HG03521 (cell line): Measurements from ENCODE around the gene PSMB7.

ENCODE experiments used
- ATAC-seq: cut with Tn5 transposase; IDR thresholded peaks from one replicate; pipeline ENCODE4 v1.9.1; 2021; ENCODE audit warnings: mild to moderate bottlenecking, moderate library complexity; ENCODE audit not compliant: unreplicated experiment

PSMB7 gene

DNA sequence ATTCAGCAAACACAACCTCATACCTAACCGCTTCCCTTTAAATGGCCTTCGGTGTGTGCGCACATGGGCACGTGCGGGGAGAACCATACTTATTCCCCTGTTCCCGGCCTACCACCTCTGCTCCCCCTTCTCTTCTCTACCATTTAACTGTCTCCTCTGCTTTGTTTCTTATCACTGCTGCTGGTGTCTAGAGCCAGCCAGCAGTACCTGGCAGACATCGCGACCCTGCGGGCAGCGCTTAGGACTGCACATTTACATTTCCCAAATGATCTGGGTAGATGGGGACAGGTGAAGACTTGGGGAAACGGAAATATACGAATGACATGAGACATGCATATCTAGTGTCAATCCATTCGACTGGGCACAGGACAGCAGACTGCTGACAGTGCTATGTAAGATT, 56.6 kb downstream of the PSMB7 start:
- no peak for ATAC-seq

DNA sequence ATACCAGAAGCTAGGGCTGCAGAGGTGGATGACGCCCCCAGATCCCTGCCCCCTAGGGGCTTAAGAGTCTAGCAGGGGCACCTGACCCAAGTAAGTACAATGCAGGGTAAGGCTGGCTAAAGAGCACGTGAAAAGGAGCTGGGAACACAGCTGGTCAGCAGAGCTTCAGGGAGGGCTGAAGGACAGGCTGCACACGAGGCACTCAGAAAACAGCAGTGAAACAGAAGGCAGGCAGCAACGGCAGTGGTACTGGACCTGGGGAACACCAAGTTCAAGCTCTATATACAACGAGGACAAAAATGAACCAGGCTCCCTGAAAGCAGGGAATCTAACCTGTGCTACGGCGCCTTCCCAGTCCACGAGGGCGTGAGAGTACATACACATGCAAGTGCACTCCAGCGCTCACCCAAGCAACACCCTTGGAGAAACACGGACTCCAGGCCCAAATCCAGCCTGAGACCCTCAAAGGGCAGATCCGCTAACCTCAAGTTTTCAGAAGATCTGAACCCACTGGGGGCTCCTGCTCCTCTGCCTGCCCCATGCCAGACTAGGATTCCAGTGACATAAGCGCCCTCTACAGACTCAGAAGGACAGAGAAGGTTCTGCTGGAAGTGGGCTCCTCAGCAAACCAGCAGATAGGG, 57.4 kb downstream of the PSMB7 start:
- ATAC-seq = no peak

DNA sequence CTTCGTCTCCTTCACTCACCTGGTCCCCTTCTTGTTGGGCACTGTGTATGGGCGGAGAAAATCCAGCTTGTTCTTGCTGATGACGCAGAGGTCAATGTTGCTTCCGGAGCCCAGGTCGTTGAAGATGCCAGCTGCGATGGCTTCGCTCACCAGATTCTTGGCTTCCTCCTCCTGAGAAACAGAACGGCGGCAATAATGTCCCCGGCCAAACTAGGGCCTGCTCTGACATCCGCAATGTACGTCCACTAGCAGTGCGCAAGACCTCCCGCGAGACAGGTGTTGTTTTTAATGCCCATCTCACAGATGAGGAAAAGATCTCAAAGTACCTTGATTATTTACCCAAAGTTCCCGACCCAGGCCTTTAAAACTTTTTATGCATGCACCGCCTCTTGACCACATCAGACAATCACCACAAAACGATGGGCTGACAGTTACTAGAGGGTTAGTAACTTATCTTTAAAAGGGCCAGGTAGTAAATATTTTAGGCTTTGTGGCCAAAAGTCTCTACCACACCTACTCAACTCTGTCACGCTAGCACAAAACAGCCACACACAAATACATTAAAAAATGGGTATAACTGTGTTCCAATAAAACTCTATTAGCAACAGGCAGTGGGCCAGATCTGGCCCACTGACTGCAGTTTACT, 58.4 kb downstream of the PSMB7 start:
- no peak for ATAC-seq

DNA sequence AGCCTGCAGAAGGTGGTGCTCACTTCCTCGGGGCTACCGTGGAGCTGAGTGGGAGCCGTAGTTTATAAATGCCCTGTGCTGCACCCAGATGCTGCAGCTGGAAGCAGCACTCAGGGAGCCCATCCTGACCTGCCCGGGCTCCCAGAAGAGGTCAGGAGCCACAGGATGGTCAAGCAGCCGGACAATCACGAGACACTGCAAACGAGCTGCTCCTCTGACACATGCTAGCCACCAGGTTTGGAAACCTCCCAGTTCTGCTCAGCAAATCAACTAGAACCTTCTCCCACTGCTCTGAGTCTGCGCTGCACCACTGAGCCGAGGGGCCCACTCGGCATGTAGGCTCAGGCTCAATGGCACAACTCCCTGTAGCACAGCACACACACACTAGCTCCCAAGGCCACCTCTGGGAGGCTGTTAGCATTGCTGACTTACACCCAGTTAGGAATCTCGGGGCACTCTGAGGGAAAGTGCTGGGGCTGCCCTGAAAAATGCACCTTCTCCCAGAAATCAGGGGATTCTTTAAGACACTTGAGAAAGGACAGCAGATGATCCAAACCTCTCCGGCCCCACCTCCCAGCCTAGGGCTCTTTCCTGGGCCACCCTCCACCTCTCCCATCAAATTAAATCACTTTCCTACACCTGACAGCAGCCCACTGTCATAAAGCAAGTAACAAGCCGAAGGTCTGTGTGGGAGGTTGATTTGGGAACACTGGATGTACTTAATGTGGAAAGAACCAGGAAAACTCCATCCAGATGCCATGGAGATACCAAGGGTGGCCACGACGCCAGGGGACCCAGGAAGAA, 59.1 kb downstream of the PSMB7 start:
- no peak for ATAC-seq

DNA sequence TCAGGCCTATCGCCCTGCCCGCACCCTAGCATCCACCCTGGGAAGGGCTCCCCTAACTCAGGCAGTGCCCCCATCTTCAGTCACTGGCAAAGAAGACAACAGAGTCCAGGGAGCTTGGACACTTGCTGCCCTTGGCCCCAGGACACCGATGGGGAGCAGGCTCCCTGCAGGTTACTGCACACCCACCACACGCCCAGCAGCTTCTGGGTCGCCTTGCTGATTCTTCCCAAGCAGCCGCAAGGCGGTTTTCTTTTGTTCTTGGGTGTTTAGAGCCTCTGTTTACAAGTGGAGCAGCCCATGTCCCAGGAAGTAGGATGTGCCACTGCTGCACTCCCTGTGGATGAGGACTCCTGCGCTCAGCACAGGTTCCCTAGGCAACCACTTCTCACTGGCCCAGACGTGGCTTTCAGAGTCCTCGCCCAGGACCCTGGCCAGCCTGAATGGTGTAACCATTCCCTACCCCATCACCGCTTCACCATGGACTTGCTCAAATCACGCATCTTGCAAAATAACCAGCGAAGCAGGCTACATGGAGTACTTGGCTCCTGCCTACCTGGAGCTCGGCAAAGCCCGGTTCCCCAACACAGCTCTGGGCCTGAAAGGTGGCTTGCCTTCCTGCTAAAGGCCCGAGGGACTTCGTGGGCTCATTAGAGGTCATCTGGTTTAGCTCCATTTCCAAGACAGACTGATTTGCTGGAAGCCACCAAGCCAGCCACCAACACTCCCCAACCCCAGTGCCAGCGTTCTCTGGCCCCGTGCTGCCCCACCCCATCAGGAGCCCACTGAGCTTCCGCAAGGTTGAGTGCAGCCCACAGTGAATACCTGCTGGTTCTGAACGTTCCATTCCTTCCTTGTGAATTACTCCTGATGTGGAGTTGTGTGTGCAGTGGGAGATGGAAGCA, 60.0 kb downstream of the PSMB7 start:
- no peak for ATAC-seq

DNA sequence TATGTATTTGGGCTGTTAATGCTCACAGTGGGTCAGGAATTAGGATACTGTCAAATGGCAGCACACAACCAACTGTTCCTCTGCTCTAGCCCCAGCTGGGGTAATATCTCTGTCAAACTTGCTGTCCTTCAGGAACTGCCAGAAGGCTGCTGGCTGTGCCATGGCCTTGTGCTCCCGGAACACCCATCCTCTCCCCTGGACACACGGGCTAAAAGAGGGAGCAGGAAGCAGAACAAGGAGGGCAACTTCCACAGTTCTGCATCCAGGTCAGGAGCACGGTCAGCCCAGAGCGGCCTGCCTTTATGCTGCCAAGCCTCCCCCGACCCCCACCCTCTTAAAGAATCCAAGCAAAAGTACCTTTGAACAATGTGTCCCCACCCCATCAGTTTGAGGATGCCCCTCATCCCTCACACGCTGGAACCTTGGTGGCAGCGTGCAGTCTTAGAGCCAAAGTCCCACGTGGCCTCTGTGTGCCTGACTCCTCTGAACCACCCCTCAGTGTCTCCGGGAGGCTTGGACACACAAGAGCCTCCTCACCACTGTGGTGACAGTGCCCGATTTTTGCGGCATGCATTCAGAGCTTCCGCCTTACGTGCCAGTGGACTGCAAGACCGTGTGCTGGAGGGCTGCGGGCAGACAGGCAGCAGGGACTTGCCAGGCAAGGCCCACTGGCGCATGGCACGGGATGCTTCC, 60.8 kb downstream of the PSMB7 start:
- no peak for ATAC-seq

DNA sequence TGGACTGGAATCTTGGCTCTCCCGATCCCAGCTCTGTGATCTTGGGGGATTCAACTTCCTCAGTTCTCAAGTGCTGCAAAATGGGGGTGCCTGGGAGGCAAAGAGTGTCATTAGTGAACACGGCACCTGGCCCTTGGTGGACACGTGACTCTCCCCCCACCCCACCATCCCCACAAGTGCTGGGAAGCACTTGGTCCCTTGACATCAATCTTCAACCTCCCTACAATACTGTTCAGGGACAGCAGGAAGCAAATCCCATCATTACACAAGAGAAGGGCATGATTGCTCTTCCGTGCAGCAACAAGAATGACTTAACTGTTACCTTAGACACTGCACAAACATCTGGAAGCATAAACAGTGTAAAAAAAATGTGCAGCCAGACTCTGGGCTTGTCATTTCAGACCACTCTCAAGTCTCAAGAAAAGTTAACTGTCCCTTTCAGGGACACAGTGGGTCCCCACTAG, 61.4 kb downstream of the PSMB7 start:
- no peak for ATAC-seq

DNA sequence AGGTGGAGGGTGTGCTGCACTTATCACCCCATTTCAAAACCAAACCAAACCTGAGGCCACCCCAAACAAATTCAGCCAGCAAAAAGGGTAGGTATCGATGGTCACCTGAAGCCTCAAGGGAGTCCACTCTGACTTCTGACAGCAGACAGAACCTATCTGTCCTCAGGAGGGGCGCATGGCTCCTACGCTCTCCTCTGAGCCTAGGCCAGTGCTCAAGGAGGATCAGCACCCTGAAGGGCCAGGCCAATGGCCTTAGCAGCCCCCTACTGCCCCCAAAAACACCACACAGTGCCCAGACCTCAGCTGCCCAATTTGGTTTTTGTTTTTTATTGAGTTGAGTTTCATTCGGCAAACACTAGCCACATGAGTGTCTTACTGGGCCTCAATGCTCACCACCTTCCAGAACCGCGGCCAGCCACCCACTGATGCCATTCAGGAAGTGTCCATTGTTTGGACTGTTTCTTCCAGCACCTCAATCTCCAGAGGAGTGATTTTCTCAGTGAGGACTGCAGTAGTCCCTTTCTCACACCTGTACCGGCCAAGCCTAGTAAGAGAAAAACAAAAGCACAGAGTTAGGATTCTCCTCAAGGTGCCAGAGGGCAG, 62.0 kb downstream of the PSMB7 start:
- ATAC-seq = no peak

DNA sequence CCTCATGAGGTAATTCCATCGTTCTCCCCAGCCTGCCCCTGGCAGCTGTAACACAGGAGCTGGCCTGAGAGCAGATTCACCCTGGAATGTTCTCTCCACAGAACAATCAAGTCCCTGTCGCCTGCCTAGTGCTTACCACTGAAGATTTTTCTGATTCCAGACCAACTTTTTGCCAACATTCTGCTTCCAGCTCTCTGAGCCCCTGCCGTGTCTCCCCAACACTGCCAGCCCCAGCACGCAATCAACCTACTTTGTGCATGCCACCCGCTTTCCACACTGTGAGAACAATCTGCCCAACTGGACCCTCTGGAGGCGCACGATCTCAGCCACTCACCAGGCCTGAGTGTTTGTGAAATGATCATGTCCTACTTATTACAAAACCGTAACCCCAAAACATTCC, 62.6 kb downstream of the PSMB7 start:
- no peak for ATAC-seq

DNA sequence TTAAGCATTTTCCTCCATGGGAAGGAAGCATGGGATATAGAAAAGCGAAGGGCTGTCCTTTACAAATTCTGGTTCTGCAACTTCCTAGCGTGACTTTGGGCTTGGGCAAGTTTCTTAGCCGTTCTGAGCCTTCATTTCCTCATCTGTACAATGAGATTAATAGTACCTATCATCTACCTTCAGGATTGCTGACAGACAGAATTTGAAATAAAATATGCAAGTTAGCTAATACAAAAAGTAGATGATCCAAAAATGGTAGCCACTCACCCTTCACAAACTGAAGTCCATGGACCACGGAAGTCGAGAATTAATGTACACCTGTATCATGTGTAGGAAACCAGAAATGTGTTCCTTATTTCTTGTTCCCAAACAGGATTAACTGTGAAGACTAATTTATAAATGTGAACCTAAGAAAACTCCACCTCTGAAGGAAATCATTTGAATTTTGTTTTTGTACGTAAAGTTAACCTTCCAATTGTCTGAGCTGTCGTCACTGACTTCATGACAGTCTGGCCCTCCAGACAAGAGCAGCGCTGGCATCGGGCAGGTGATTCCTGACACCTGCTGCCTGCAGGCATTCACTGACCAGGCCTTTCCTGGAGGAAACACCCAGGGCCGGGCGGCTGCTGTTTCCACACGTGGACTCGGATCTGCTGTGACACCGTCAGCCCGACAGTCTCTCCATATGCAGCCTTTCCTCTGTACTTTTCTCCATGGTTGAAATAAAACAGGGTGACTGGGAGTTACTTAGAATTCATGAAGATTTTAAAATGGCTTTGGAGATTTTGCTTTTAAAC, 63.4 kb downstream of the PSMB7 start:
- no peak for ATAC-seq

DNA sequence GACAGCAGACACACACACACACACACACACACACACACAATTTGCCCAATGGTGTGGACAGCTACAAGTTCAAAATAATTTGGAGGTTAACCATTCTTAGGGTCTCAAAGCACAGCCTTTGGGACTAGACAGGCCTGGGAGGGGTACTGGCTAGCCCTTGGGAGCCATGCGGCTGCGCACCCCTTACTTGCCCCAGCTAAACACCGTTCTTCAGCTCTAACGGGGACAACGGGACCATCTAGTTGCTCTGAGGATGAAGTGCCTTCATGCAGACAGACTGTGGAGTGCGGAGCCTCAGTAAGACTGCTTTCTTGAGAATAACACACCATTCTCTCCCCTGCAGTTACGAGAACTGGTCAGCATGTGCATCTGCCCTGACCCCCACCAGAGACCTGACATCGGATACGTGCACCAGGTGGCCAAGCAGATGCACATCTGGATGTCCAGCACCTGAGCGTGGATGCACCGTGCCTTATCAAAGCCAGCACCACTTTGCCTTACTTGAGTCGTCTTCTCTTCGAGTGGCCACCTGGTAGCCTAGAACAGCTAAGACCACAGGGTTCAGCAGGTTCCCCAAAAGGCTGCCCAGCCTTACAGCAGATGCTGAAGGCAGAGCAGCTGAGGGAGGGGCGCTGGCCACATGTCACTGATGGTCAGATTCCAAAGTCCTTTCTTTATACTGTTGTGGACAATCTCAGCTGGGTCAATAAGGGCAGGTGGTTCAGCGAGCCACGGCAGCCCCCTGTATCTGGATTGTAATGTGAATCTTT, 64.6 kb downstream of the PSMB7 start:
- no peak for ATAC-seq

DNA sequence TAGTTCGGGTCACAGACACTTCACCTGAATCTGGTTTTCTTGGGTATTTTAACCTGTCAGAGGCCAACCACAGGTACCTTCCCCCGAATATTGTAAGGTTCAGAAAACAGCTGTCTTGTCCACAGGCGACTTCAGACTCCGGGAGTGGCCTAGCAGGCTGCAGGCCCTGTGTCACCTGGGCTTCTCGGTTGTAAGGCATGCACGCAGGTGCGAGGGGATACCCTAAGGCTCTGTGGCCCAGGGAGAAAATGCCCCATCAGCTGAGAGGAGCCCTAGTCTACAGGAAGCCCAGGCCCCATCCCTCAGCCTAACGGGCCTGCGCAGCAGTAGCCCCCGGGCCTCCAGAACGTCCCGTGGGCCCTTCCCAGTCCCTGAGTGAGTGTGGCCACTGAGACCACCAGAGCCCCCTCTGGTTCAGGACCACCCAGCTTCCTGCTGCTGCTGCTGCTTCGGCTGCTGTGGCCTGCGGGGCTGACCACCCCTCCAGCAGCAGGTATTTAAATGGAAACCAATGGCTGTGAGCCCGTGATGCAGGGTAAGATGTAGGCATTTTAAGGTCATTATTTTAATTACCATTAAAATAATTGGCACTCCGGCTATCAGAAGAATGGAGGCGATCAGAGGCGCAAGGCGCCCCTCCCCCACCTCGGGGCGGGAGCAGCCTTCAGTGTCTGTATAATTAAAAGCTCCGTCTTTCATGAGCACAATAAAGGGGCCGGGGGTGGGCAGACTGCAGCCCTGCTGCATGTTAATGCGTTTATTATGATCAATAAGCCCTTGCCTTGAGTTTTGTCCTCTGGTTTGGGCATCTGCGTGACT, 65.4 kb downstream of the PSMB7 start:
- no peak for ATAC-seq

DNA sequence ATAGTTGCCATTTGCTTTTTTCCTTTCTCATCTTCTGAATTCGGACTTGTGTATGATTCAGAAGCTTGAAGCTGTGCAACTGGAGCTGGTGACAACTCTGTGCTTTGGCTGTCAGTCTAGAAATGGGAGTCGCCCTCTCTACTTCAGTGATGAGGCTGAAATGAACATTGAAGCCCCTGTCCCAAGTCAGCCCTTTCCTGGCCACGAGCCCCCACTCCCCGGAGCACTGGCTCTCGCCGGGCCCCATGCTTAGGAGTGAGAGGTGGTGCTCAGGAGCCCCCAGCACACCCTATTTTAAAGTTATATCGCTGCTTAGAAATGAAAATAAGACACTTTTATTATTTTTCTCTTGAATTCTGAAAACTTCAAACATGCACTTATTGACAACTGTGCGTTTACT, 66.0 kb downstream of the PSMB7 start:
- ATAC-seq = no peak

DNA sequence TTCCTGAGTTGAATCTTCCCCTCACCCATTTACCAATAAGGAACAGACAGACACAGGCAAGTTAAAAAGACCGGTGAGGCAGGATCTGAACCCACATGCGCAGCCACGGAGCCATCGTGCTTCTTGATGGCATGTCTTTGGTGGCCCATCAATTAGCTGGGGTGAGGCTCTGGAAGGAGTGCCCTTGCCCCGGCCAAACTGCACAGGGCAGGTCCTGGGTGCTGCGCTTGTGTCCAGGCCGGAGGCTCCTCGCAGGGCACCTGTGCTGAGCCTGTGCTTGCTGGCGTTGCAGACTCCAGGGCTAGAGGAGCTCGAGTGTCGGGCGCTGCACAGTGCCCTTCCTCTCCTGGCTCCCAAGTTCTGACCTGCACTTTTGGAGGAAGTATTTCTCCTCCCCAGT, 66.4 kb downstream of the PSMB7 start:
- no peak for ATAC-seq

DNA sequence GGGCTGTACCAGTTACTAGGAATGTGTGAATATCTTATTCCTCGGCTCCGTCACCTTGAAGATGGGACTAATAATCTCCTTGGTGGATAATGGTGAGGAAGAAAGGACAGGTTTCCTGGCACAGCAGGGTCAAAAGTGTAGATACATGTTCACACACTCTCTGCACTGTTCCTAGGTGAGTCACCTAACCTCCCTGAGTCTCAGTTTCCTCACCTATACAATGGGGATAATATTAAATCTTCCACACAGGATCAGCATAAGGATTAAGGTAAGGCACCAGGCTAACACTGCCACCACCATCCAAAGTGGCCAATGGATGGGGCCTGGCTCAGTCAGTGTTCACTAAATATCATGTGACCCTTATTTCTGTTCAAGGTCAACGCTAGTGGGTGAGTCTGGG, 66.9 kb downstream of the PSMB7 start:
- ATAC-seq = no peak

DNA sequence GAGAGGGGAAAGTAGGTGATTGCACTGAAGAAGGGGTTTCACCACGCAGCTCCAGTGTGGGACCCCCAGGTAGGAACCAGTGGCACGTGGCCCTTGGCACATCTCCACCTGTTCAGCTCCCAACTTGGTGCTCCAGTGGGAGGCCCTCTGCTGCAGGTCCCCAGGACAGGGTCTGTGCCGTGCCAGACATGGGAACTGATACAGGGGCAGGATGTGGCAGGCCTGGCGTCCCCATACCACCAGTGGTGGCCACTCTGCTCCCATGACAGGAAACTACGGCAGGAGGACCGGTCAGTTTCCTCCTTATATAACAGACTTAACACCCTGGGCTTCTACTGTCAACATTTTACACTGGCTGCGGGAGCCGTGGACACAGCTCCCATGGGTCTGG, 67.3 kb downstream of the PSMB7 start:
- ATAC-seq = no peak

DNA sequence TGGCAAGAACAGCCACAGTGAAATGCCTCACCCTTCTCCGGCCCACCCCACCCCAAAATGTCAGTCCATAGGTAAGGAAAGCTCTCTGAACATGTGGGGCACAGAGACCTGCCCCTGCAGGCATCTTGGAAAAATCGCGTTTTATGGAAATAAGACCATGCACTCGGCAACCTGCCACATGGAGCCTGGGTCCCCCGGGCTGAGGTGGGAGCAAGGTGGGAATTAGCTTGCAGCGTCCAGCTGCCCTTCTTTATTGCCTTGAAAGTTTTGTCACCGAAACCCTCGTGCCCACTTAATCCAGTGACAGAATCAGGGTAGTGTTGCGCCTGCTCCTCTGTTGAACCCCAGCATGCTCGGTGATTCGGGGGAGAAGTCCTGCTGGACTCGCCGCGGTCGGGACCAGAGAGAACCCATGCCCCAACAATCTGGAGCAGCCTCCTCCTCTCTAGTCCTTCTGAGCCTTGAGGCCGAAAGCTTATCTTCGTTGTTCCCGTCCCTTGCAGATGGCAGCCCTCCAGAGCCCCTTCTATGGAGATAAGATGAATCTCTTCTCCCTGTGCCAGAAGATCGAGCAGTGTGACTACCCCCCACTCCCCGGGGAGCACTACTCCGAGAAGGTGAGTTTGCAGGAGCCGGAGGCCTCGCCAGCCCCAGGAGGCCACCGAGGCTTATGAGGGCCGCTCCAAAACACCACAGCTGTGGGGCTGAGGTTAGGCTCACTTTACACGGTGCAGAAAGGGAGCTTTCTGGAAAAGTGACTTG, 67.9 kb downstream of the PSMB7 start:
- ATAC-seq = no peak
